Ishikawa (cell line): ENCODE results near the gene GRID1.

Experiments used
- CREB1 ChIP-seq: IDR thresholded peaks from 2 replicates; pipeline ENCODE4 v1.6.1; 2012; ENCODE audit warnings: low read depth
- EGR1 ChIP-seq: IDR thresholded peaks from 2 replicates; pipeline ENCODE4 v1.6.1; 2012
- EP300 ChIP-seq: IDR thresholded peaks from 2 replicates; pipeline ENCODE4 v1.6.1; 2012; ENCODE audit warnings: borderline replicate concordance
- RAD21 ChIP-seq: IDR thresholded peaks from 2 replicates; pipeline ENCODE4 v1.6.1; 2012; ENCODE audit warnings: low read depth
- TEAD4 ChIP-seq: IDR thresholded peaks from 2 replicates; pipeline ENCODE4 v1.6.1; 2012
- ZBTB7A ChIP-seq: IDR thresholded peaks from 2 replicates; pipeline ENCODE4 v1.6.1; 2012; ENCODE audit warnings: low read depth
- TF ChIP-seq, protein P1 (sequence below): IDR thresholded peaks from 2 replicates; pipeline ENCODE4 v1.6.1; 2012

DNA sequence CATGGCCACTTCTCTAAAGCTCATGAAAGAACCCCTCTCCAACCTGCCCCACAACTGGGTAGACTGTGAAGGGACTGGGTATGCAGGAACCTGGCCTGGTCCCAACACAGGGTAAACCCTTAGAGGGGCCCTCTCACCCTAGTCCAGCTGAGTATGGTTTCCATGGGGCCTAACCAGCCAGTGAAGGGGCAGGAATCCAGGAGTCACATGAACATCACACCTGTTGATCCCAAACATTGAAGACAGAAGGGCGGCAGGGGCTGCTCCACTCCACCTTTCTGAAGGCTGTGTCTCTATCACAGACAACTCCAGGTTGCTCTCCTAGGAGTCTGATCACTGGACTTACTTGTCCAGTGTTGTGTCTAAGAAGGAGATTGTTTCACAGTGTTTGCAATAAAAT is 30.8 kb downstream of the GRID1 start:
- TF ChIP-seq CREB1: no peak
- TF ChIP-seq EGR1: no peak
- no peak for TF ChIP-seq ZBTB7A
- TF ChIP-seq EP300: no peak
- TF ChIP-seq, protein P1, sequence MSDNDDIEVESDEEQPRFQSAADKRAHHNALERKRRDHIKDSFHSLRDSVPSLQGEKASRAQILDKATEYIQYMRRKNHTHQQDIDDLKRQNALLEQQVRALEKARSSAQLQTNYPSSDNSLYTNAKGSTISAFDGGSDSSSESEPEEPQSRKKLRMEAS: no peak
- no peak for TF ChIP-seq RAD21
- TF ChIP-seq TEAD4: no peak
